Ishikawa (cell line): ENCODE data around the gene KIF16B.

Source experiments
- CEBPB ChIP-seq: IDR thresholded peaks from 2 replicates; pipeline ENCODE4 v1.6.1; 2012
- CREB1 ChIP-seq: IDR thresholded peaks from 2 replicates; pipeline ENCODE4 v1.6.1; 2012; ENCODE audit warnings: low read depth
- EGR1 ChIP-seq: IDR thresholded peaks from 2 replicates; pipeline ENCODE4 v1.6.1; 2012
- EP300 ChIP-seq: IDR thresholded peaks from 2 replicates; pipeline ENCODE4 v1.6.1; 2012; ENCODE audit warnings: borderline replicate concordance
- FOXM1 ChIP-seq: IDR thresholded peaks from 2 replicates; pipeline ENCODE4 v1.6.1; 2012; ENCODE audit warnings: low read depth, borderline replicate concordance
- MAX ChIP-seq: IDR thresholded peaks from 2 replicates; pipeline ENCODE4 v1.6.1; 2012
- NFIC ChIP-seq: IDR thresholded peaks from 2 replicates; pipeline ENCODE4 v1.6.1; 2012
- RAD21 ChIP-seq: IDR thresholded peaks from 2 replicates; pipeline ENCODE4 v1.6.1; 2012; ENCODE audit warnings: low read depth
- REST ChIP-seq: IDR thresholded peaks from 2 replicates; pipeline ENCODE4 v1.6.1; 2012; ENCODE audit warnings: low read depth, mild to moderate bottlenecking
- TAF1 ChIP-seq: IDR thresholded peaks from 2 replicates; pipeline ENCODE4 v1.6.1; 2012; ENCODE audit warnings: low read depth, mild to moderate bottlenecking
- TCF12 ChIP-seq: IDR thresholded peaks from 2 replicates; pipeline ENCODE4 v1.6.1; 2012; ENCODE audit warnings: low read depth
- TEAD4 ChIP-seq: IDR thresholded peaks from 2 replicates; pipeline ENCODE4 v1.6.1; 2012
- USF1 ChIP-seq: IDR thresholded peaks from 2 replicates; pipeline ENCODE4 v1.6.1; 2012
- YY1 ChIP-seq: IDR thresholded peaks from 2 replicates; pipeline ENCODE4 v1.6.1; 2012; ENCODE audit warnings: low read depth
- ZBTB7A ChIP-seq: IDR thresholded peaks from 2 replicates; pipeline ENCODE4 v1.6.1; 2012; ENCODE audit warnings: low read depth

Gene KIF16B

GRCh38 chr20:16352751-16353416, 220.4 kb downstream of the KIF16B start:
- TF ChIP-seq EP300 (no peak), TEAD4 (no peak), CREB1 (no peak), FOXM1 (no peak), CEBPB (no peak), USF1 (no peak), YY1 (no peak)

GRCh38 chr20:16352321-16352720, 220.9 kb downstream of the KIF16B start:
- TF ChIP-seq CEBPB (no peak), RAD21 (no peak), FOXM1 (no peak), CREB1 (no peak), USF1 (no peak), EP300 (no peak), MAX (no peak), EGR1 (no peak), YY1 (no peak), NFIC (no peak), TAF1 (no peak), TEAD4 (no peak), TCF12 (no peak), ZBTB7A (no peak)

GRCh38 chr20:16351415-16351814, 221.8 kb downstream of the KIF16B start:
- TF ChIP-seq RAD21 (no peak), EP300 (no peak), CEBPB (no peak), EGR1 (no peak), ZBTB7A (no peak), USF1 (no peak), YY1 (no peak), CREB1 (no peak), TCF12 (no peak)

- TF ChIP-seq CEBPB (no peak), EP300 (no peak), CREB1 (no peak), RAD21 (no peak)
These were observed 222.8 kb downstream of the KIF16B start for GRCh38 chr20:16350465-16350864.

- TF ChIP-seq ZBTB7A (no peak), FOXM1 (no peak), MAX (no peak), RAD21 (no peak), USF1 (no peak), CEBPB (no peak), REST (no peak), EGR1 (no peak), YY1 (no peak), CREB1 (no peak), NFIC (no peak), TEAD4 (no peak), TAF1 (no peak), EP300 (no peak), TCF12 (no peak)
These were observed 223.6 kb downstream of the KIF16B start for GRCh38 chr20:16349523-16350260.

- no peak for TF ChIP-seq EP300
- no peak for TF ChIP-seq CREB1
- no peak for TF ChIP-seq USF1
- TF ChIP-seq REST, result no peak
- TF ChIP-seq TAF1, result no peak
- no peak for TF ChIP-seq RAD21
- TF ChIP-seq NFIC, result no peak
These were observed 226.3 kb downstream of the KIF16B start for GRCh38 chr20:16346956-16347355.
